CD4-positive, CD25-positive, alpha-beta regulatory T cell (primary cell): ENCODE data around the gene IRF4. TPM values are rescaled to one million over a fixed set of nuclear protein-coding genes. Genes with fewer than 3 reads are reported as not detected.
A peak's percentile ranks its signal among the peaks of the same experiment; 100 is the strongest.

ENCODE experiments used
- ATAC-seq, 2 donors: fragments of 150-1000 bp; cut with Tn5 transposase; one replicate each; pipeline ENCODE4 v1.10.0; 2021; ENCODE audit warnings: low read depth in 2 of 2, moderate number of reproducible peaks in 2 of 2, moderate library complexity in 1 of 2
- DNase-seq, 3 donors: peaks; one replicate each; pipeline versions ENCODE4 v3.0.0 to v3.0.0-alpha.2; 2012 to 2022; ENCODE audit warnings: mixed read lengths in 1 of 3
- H3K27ac ChIP-seq: one replicate; pipeline ENCODE4 v1.7.0; 2013; ENCODE audit warnings: mild to moderate bottlenecking, low read length; ENCODE audit not compliant: insufficient read depth, poor library complexity, severe bottlenecking
- H3K27me3 ChIP-seq: one replicate; pipeline ENCODE4 v1.7.0; 2013; ENCODE audit warnings: low read length; ENCODE audit not compliant: control insufficient read depth, insufficient read depth
- H3K36me3 ChIP-seq: one replicate; pipeline ENCODE4 v1.7.0; 2013; ENCODE audit warnings: mild to moderate bottlenecking, low read length, moderate library complexity; ENCODE audit not compliant: control insufficient read depth, insufficient read depth
- H3K4me1 ChIP-seq: 2 replicates; pipeline ENCODE4 v1.7.0; 2013; ENCODE audit warnings: mild to moderate bottlenecking, low read length; ENCODE audit not compliant: insufficient read depth, control insufficient read depth, poor library complexity, severe bottlenecking
- H3K4me3 ChIP-seq: one replicate; pipeline ENCODE4 v1.7.0; 2013; ENCODE audit warnings: low read depth, mild to moderate bottlenecking, low read length, moderate library complexity
- H3K9me3 ChIP-seq, 2 experiments: 1 replicate in 1 of 2; 2 replicates in 1 of 2; pipeline ENCODE4 v1.7.0; 2013; ENCODE audit warnings: low read length in 2 of 2, mild to moderate bottlenecking in 1 of 2, moderate library complexity in 1 of 2; ENCODE audit not compliant: control insufficient read depth in 2 of 2
- H3K27ac Mint-ChIP-seq, 3 donors: one replicate each; pipeline ENCODE4 v1.8.0; 2020 to 2022; ENCODE audit warnings: mild to moderate bottlenecking in 3 of 3, mixed read lengths in 3 of 3, moderate library complexity in 2 of 3
- H3K27me3 Mint-ChIP-seq: one replicate; pipeline ENCODE4 v1.8.0; 2022; ENCODE audit warnings: mild to moderate bottlenecking, mixed read lengths
- H3K36me3 Mint-ChIP-seq: one replicate; pipeline ENCODE4 v1.8.0; 2020; ENCODE audit warnings: mixed read lengths
- H3K4me1 Mint-ChIP-seq, 4 donors: one replicate each; pipeline ENCODE4 v1.8.0; 2020 to 2022; ENCODE audit warnings: mixed read lengths in 4 of 4, mild to moderate bottlenecking in 1 of 4
- H3K4me3 Mint-ChIP-seq, 4 donors: one replicate each; pipeline ENCODE4 v1.8.0; 2020 to 2022; ENCODE audit warnings: mild to moderate bottlenecking in 4 of 4, mixed read lengths in 4 of 4, moderate library complexity in 3 of 4
- H3K9me3 Mint-ChIP-seq, 7 donors: one replicate each; pipeline ENCODE4 v1.8.0; 2020 to 2022; ENCODE audit warnings: mixed read lengths in 7 of 7, mild to moderate bottlenecking in 3 of 7, moderate library complexity in 2 of 7
- polyA plus RNA-seq, 4 donors: library from polyadenylated mRNA; unstranded; fragments of 300-500 nt; fragmentation: Illumina TruSeq; gene quantifications; one replicate each; pipeline ENCODE4 v1.2.3, GENCODE V29; 2021
- total RNA-seq: library from RNA; stranded (reverse); gene quantifications from one replicate; pipeline ENCODE4 v1.2.3, GENCODE V29; 2022

IRF4 gene
- total and polyA plus RNA-seq, 5 donors from 2014 or later: 9.0 to 71.3 (median 12.2) TPM

DNA sequence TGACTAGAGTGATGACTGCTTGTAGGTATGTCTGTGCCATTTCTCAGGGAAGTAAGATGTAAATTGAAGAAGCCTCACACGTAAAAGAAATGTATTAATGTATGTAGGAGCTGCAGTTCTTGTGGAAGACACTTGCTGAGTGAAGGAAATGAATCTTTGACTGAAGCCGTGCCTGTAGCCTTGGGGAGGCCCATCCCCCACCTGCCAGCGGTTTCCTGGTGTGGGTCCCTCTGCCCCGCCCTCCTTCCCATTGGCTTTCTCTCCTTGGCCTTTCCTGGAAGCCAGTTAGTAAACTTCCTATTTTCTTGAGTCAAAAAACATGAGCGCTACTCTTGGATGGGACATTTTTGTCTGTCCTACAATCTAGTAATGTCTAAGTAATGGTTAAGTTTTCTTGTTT is 16.6 kb downstream of the IRF4 start:
- H3K36me3 Mint-ChIP-seq: peaks cover 78% of the 10 kb centered on the region
- peak overlapping the region in 1 of 4 donors; percentile 22 for H3K4me3 Mint-ChIP-seq
- ATAC-seq: no peak
- no peaks in the 10 kb centered on the region for H3K27me3 ChIP-seq
- peak overlapping the region; percentile 26 for H3K27ac ChIP-seq
- H3K27ac Mint-ChIP-seq: peak overlapping the region in 2 of 3 donors; percentile 11 to 60
- H3K4me3 ChIP-seq: no peak overlapping the region
- H3K9me3 ChIP-seq: no peaks in the 10 kb centered on the region
- DNase-seq: no peak
- H3K36me3 ChIP-seq: peaks cover 69% of the 10 kb centered on the region
- H3K4me1 ChIP-seq: peaks cover 23% of the 10 kb centered on the region
- peaks cover 26 to 48% (median 38%) of the 10 kb centered on the region in 4 donors for H3K4me1 Mint-ChIP-seq
- H3K9me3 Mint-ChIP-seq: no peaks in the 10 kb centered on the region
- H3K27me3 Mint-ChIP-seq: no peaks in the 10 kb centered on the region

DNA sequence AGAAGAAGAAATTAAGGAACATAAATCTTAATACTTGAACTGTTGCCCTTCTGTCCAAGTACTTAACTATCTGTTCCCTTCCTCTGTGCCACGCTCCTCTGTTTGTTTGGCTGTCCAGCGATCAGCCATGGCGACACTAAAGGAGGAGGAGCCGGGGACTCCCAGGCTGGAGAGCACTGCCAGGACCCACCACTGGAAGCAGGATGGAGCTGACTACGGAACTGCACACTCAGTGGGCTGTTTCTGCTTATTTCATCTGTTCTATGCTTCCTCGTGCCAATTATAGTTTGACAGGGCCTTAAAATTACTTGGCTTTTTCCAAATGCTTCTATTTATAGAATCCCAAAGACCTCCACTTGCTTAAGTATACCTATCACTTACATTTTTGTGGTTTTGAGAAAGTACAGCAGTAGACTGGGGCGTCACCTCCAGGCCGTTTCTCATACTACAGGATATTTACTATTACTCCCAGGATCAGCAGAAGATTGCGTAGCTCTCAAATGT is 17.1 kb downstream of the IRF4 start:
- Mint-ChIP-seq H3K27ac (peak overlapping the region in 2 of 3 donors; percentile 11 to 60), H3K27me3 (no peaks in the 10 kb centered on the region), H3K4me1 (peaks cover 24 to 43% (median 33%) of the 10 kb centered on the region in 4 donors), H3K9me3 (no peaks in the 10 kb centered on the region), H3K36me3 (peaks cover 74% of the 10 kb centered on the region), H3K4me3 (no peak overlapping the region)
- no peaks in the 10 kb centered on the region for H3K27me3 ChIP-seq
- H3K36me3 ChIP-seq: peaks cover 68% of the 10 kb centered on the region
- peaks cover 18% of the 10 kb centered on the region for H3K4me1 ChIP-seq
- H3K4me3 ChIP-seq: no peak overlapping the region
- ATAC-seq (no peak), DNase-seq (no peak)
- H3K9me3 ChIP-seq: no peaks in the 10 kb centered on the region
- peak overlapping the region; percentile 26 for H3K27ac ChIP-seq

DNA sequence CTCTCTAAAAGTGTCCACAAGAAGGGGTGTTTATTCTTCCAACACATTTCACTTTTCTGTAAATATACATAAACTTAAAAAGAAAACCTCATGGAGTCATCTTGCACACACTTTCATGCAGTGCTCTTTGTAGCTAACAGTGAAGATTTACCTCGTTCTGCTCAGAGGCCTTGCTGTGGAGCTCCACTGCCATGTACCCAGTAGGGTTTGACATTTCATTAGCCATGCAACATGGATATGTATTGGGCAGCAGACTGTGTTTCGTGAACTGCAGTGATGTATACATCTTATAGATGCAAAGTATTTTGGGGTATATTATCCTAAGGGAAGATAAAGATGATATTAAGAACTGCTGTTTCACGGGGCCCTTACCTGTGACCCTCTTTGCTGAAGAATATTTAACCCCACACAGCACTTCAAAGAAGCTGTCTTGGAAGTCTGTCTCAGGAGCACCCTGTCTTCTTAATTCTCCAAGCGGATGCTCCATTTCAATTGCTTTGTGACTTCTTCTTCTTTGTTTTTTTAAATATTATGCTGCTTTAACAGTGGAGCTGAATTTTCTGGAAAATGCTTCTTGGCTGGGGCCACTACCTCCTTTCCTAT is 17.9 kb downstream of the IRF4 start:
- no peaks in the 10 kb centered on the region for H3K27me3 Mint-ChIP-seq
- H3K27ac Mint-ChIP-seq: peak overlapping the region in 1 of 3 donors; percentile 80
- H3K27me3 ChIP-seq: no peaks in the 10 kb centered on the region
- H3K4me3 ChIP-seq: no peak overlapping the region
- DNase-seq (no peak), ATAC-seq (no peak)
- no peak overlapping the region for H3K27ac ChIP-seq
- peaks cover 0 to 6% (median 0%) of the 10 kb centered on the region in 7 donors for H3K9me3 Mint-ChIP-seq
- peaks cover 0 to 3% of the 10 kb centered on the region in 2 experiments for H3K9me3 ChIP-seq
- H3K4me1 Mint-ChIP-seq: peaks cover 17 to 35% (median 25%) of the 10 kb centered on the region in 4 donors
- H3K36me3 Mint-ChIP-seq: peaks cover 66% of the 10 kb centered on the region
- no peak overlapping the region for H3K4me3 Mint-ChIP-seq
- H3K4me1 ChIP-seq: peaks cover 10% of the 10 kb centered on the region
- H3K36me3 ChIP-seq: peaks cover 68% of the 10 kb centered on the region

DNA sequence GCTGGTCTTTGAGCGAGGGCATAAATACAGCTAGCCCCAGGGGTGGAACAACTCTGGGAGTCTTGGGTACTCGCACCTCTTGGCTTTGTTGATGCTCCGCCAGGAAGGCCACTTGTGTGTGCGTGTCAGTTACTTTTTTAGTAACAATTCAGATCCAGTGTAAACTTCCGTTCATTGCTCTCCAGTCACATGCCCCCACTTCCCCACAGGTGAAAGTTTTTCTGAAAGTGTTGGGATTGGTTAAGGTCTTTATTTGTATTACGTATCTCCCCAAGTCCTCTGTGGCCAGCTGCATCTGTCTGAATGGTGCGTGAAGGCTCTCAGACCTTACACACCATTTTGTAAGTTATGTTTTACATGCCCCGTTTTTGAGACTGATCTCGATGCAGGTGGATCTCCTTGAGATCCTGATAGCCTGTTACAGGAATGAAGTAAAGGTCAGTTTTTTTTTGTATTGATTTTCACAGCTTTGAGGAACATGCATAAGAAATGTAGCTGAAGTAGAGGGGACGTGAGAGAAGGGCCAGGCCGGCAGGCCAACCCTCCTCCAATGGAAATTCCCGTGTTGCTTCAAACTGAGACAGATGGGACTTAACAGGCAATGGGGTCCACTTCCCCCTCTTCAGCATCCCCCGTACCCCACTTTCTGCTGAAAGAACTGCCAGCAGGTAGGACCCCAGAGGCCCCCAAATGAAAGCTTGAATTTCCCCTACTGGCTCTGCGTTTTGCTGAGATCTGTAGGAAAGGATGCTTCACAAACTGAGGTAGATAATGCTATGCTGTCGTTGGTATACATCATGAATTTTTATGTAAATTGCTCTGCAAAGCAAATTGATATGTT is 19.2 kb downstream of the IRF4 start:
- Histone ChIP-seq H3K4me1 (no peaks in the 10 kb centered on the region), H3K9me3 (peaks cover 10 to 15% of the 10 kb centered on the region in 2 experiments), H3K4me3 (no peak overlapping the region), H3K36me3 (peaks cover 58% of the 10 kb centered on the region), H3K27me3 (no peaks in the 10 kb centered on the region), H3K27ac (no peak overlapping the region)
- ATAC-seq (no peak), DNase-seq (no peak)
- Mint-ChIP-seq H3K27ac (peak overlapping the region in 1 of 3 donors; percentile 15), H3K4me3 (no peak overlapping the region), H3K9me3 (peaks cover 0 to 18% (median 0%) of the 10 kb centered on the region in 7 donors), H3K4me1 (peaks cover 10 to 24% (median 16%) of the 10 kb centered on the region in 4 donors), H3K36me3 (peaks cover 55% of the 10 kb centered on the region), H3K27me3 (no peaks in the 10 kb centered on the region)

DNA sequence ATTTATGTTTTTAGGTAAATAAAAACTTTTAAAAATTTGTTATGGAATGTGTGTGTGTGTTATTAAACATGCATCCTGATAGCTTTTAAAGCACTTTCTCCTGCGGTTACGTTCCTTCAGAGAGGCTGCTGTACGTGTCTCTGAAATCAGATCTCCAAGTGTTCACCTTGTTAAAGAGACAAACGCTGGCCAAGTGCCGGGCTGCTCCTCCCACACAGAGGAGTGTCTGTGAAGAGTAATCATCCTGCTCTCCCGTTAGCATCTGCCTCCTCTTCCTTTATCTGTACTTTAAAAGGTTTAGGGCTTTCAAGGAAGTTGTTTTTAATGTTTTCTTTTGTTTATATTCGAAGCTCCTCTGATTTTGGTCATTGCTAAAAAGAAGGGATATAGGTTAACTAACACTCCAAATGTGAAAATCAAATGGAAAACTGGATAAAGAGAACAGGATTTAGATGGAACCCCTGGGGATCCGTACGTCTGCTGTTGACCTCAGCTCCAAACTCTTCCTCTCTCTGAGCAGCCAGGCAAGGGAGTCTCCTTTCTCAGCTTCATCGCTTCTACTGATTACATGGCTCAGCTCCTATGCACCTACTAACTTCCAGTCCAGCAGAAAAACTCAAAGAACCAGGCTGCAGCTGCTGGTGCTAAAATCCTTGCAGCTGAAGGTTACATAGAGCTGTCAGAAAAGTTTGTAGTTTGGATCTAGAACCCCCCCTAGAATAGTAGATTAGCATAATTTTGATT is 20.0 kb downstream of the IRF4 start:
- no peak for ATAC-seq
- Histone ChIP-seq H3K27me3 (no peaks in the 10 kb centered on the region), H3K4me1 (no peaks in the 10 kb centered on the region), H3K27ac (no peak overlapping the region), H3K36me3 (peaks cover 53% of the 10 kb centered on the region), H3K4me3 (no peak overlapping the region), H3K9me3 (peaks cover 10 to 15% of the 10 kb centered on the region in 2 experiments)
- H3K4me3 Mint-ChIP-seq: no peak overlapping the region
- no peak for DNase-seq
- peaks cover 0 to 25% (median 3%) of the 10 kb centered on the region in 7 donors for H3K9me3 Mint-ChIP-seq
- H3K4me1 Mint-ChIP-seq: peaks cover 10 to 21% (median 15%) of the 10 kb centered on the region in 4 donors
- H3K27ac Mint-ChIP-seq: peak overlapping the region in 1 of 3 donors; percentile 17
- peaks cover 58% of the 10 kb centered on the region for H3K36me3 Mint-ChIP-seq
- no peaks in the 10 kb centered on the region for H3K27me3 Mint-ChIP-seq

DNA sequence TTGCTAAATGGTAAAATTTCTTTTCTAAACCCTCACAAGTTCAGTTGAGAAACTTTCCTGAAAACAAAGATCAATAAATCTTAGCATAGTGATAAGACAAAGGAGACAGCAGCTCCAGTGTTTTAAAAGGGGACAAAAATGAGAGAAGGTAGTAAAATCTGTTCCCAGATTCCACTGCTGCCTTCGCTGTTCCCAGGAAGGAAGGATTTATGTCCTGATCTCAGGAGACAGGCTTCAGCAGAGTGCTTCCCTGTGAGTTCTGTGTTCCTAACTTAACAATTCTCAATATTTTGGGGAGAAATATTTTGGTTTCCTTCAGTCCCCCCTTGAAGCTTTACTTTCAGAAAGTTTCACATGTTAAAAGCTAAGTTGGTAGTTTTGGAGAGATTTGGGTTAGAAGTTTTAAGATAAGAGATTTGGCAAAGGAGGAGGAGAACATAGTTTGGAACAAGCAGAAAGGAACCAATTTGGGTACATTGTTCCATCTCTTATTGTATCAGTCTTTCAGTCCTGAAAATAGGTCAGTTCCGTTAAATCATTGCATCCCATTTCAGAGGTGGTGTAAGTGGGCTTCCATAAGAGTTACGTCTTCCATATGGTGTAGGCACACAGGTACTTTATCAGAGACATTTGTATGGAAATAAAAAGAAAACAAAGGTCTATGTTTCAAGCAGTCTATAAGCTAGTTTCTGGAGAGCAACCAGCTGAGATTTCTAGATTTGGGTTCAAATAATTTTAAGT is 20.8 kb downstream of the IRF4 start:
- H3K9me3 ChIP-seq: peaks cover 10 to 15% of the 10 kb centered on the region in 2 experiments
- no peak overlapping the region for H3K27ac ChIP-seq
- peaks cover 0 to 32% (median 3%) of the 10 kb centered on the region in 7 donors for H3K9me3 Mint-ChIP-seq
- H3K36me3 ChIP-seq: peaks cover 46% of the 10 kb centered on the region
- ATAC-seq (no peak), DNase-seq (no peak)
- H3K27me3 ChIP-seq: no peaks in the 10 kb centered on the region
- peaks cover 10 to 14% (median 12%) of the 10 kb centered on the region in 4 donors for H3K4me1 Mint-ChIP-seq
- H3K4me3 Mint-ChIP-seq: no peak overlapping the region
- no peak overlapping the region for H3K4me3 ChIP-seq
- peaks cover 54% of the 10 kb centered on the region for H3K36me3 Mint-ChIP-seq
- H3K4me1 ChIP-seq: no peaks in the 10 kb centered on the region
- H3K27ac Mint-ChIP-seq: no peak overlapping the region
- H3K27me3 Mint-ChIP-seq: no peaks in the 10 kb centered on the region

DNA sequence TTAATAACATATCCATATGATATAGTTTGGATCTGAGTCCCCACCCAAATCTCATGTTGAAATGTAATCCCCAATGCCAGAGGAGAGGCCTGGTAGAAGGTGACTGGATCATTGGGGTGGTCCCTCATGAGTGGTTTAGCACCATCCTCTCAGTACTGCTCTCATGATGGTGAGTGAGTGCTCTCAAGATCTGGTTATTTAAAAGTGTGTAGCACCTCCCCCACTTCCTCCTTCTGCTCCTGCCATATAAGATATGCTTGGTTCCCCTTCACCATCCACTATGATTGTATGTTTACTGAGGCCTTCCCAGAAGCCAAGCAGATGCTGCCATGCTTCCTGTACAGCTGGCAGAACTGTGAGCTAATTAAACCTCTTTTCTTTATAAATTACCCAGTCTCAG is 22.9 kb downstream of the IRF4 start:
- Mint-ChIP-seq H3K9me3 (peaks cover 0 to 32% (median 3%) of the 10 kb centered on the region in 7 donors), H3K27ac (no peak overlapping the region), H3K36me3 (peaks cover 38% of the 10 kb centered on the region), H3K27me3 (no peaks in the 10 kb centered on the region), H3K4me1 (peaks cover 0 to 9% (median 5%) of the 10 kb centered on the region in 4 donors), H3K4me3 (no peak overlapping the region)
- ATAC-seq: no peak
- H3K9me3 ChIP-seq: peaks cover 10 to 15% of the 10 kb centered on the region in 2 experiments
- H3K4me1 ChIP-seq: no peaks in the 10 kb centered on the region
- H3K36me3 ChIP-seq: peaks cover 25% of the 10 kb centered on the region
- H3K27me3 ChIP-seq: no peaks in the 10 kb centered on the region
- no peak overlapping the region for H3K4me3 ChIP-seq
- no peak overlapping the region for H3K27ac ChIP-seq
- DNase-seq: no peak
